PC-9 (cell line): ENCODE data around the gene LIME1. TPM values are rescaled to one million over a fixed set of nuclear protein-coding genes. Genes with fewer than 3 reads are reported as not detected.
A peak's percentile ranks its signal among the peaks of the same experiment; 100 is the strongest.

Source experiments
- BruUV-seq: library from RNA; stranded (reverse); fragments of 400-500 nt; replicated peaks from 2 replicates; lab custom pipeline; 2021; lab: Mats Ljungman, UMichigan
- CTCF ChIA-PET: fragments of 300-600 bp; sonication (Branson Sonifier 250); formaldehyde crosslinking; loops from one replicate; lab custom pipeline; 2022; ENCODE audit warnings: antibody characterized with exemption; lab: Charles Lee
- POLR2A ChIA-PET: fragments of 300-600 bp; sonication (Branson Sonifier 250); formaldehyde crosslinking; loops from one replicate; lab custom pipeline; 2022; ENCODE audit warnings: antibody characterized with exemption; ENCODE audit not compliant: unreplicated experiment; lab: Charles Lee
- DNase-seq, 2 experiments: peaks; one replicate each; pipeline versions ENCODE4 v3.0.0 to v3.0.0-alpha.2; 2015 to 2022; ENCODE audit warnings: mixed read lengths in 1 of 2
- H2AFZ ChIP-seq: fragments of 200-600 bp; sonication (generic); 2 replicates; pipeline ENCODE4 v1.8.1; 2017; ENCODE audit warnings: antibody characterized with exemption
- H3F3A ChIP-seq: fragments of 200-600 bp; sonication (generic); 2 replicates; pipeline ENCODE4 v1.8.1; 2017; ENCODE audit warnings: antibody characterized with exemption, mild to moderate bottlenecking, low read depth; ENCODE audit not compliant: insufficient read depth
- H3K27ac ChIP-seq: fragments of 200-600 bp; sonication (generic); 2 replicates; pipeline ENCODE4 v1.6.1; 2016; ENCODE audit warnings: mixed run types
- H3K27me3 ChIP-seq: fragments of 200-600 bp; sonication (generic); 2 replicates; pipeline ENCODE4 v1.6.1; 2016; ENCODE audit warnings: low read depth, mixed run types; ENCODE audit not compliant: insufficient read depth
- H3K36me3 ChIP-seq: fragments of 200-600 bp; sonication (generic); 2 replicates; pipeline ENCODE4 v1.6.1; 2016; ENCODE audit warnings: low read depth, mixed run types
- H3K4me1 ChIP-seq: fragments of 200-600 bp; sonication (generic); replicated peaks from 2 replicates; pipeline ENCODE4 v1.6.1; 2016; ENCODE audit warnings: mixed run types; ENCODE audit not compliant: insufficient read depth
- H3K4me2 ChIP-seq: fragments of 200-600 bp; sonication (generic); 2 replicates; pipeline ENCODE4 v1.6.1; 2017; ENCODE audit warnings: mixed run types
- H3K4me3 ChIP-seq: fragments of 200-600 bp; sonication (generic); 2 replicates; pipeline ENCODE4 v1.6.1; 2016; ENCODE audit warnings: mixed run types
- H3K79me2 ChIP-seq: fragments of 200-600 bp; sonication (generic); 2 replicates; pipeline ENCODE4 v1.6.1; 2017; ENCODE audit warnings: low read depth, mixed run types
- H3K9me2 ChIP-seq: fragments of 200-600 bp; sonication (generic); 2 replicates; pipeline ENCODE4 v1.8.1; 2017; ENCODE audit warnings: mild to moderate bottlenecking; ENCODE audit not compliant: insufficient read depth
- H3K9me3 ChIP-seq: fragments of 200-600 bp; sonication (generic); 2 replicates; pipeline ENCODE4 v1.8.1; 2016; ENCODE audit warnings: low read depth; ENCODE audit not compliant: insufficient read depth
- H4K20me1 ChIP-seq: fragments of 200-600 bp; sonication (generic); 2 replicates; pipeline ENCODE4 v1.8.1; 2017; ENCODE audit not compliant: insufficient read depth
- CTCF ChIP-seq: fragments of 200-600 bp; sonication (generic); conservative IDR thresholded peaks from 2 replicates; pipeline ENCODE4 v1.6.1; 2017; ENCODE audit warnings: mixed run types, antibody characterized with exemption, mild to moderate bottlenecking, moderate library complexity
- EZH2 ChIP-seq: fragments of 200-600 bp; sonication (generic); IDR thresholded peaks from 2 replicates; pipeline ENCODE4 v1.8.0; 2017; ENCODE audit warnings: antibody characterized with exemption, low read depth
- intact Hi-C: fragments of 100-400 bp; cut with micrococcal nuclease; formaldehyde crosslinking; loops from one replicate; pipeline ENCODE4 v1.10.0; 2022; ENCODE audit not compliant: unreplicated experiment
- total RNA-seq: library from RNA; stranded (reverse); gene quantifications from 2 replicates; pipeline ENCODE4 v1.2.3, GENCODE V29; 2021

LIME1 gene
- total RNA-seq, 1 experiment from 2014 or later = 18.7 TPM

- Histone ChIP-seq H3K36me3 (peaks cover 41% of the 10 kb centered on the region), H3K4me1 (peaks cover 18% of the 10 kb centered on the region), H3K4me3 (peak within 1 kb of the TSS; percentile 96), H3K27me3 (no peaks in the 10 kb centered on the region), H3K27ac (peak within 1 kb of the TSS; percentile 37), H3K79me2 (peaks cover 74% of the 10 kb centered on the region), H3F3A (peaks cover 9% of the 10 kb centered on the region; the same call in 1 of the 2 replicates), H3K9me3 (no peaks in the 10 kb centered on the region), H4K20me1 (peaks cover 12% of the 10 kb centered on the region; the same call in 1 of the 2 replicates), H2AFZ (peak within 1 kb of the TSS; percentile 85), H3K4me2 (peak within 1 kb of the TSS; percentile 97), H3K9me2 (no peaks in the 10 kb centered on the region)
- intact Hi-C loops = loop anchor here (1.0 to 5.0 kb wide), 5 partner anchors 23 to 265 kb away; partner anchors contain the start of gene UCKL1
- CTCF ChIA-PET = interaction anchor here (0.7 to 1.2 kb wide), 3 partner anchors 38 to 188 kb away, joined by 3 to 6 read pairs (median 3); partner anchors contain the start of gene TPD52L2
- POLR2A ChIA-PET = interaction anchor here (0.5 to 1.4 kb wide), 10 partner anchors 9 to 488 kb away, joined by 3 to 11 read pairs (median 6); partner anchors contain the start of genes TPD52L2 and UCKL1
- TF ChIP-seq CTCF (no peak), EZH2 (no peak)
- no TSS peak for BruUV-seq
- DNase-seq = peak; percentile 67 to 91
These were observed 28.7 kb upstream of the LIME1 start, which contains the start of the genes ARFRP1 and ZGPAT for GRCh38 chr20:63707558-63708300. TSS of gene ARFRP1 (minus strand) at chr20:63707976. CDS start at chr20:63707091, 885 bp downstream. TSS of gene ZGPAT (plus strand) at chr20:63708039. CDS start at chr20:63708581, 542 bp downstream.

GRCh38 chr20:63708301-63709148, 27.9 kb upstream of the LIME1 start:
- BruUV-seq = no TSS peak
- Histone ChIP-seq H3K4me2 (peak overlapping the region; percentile 97), H3F3A (peaks cover under 1% of the 10 kb centered on the region; the same call in 1 of the 2 replicates), H2AFZ (peak overlapping the region; percentile 31; the same call in 1 of the 2 replicates), H4K20me1 (peaks cover 17% of the 10 kb centered on the region; the same call in 1 of the 2 replicates), H3K27ac (no peak overlapping the region), H3K9me2 (no peaks in the 10 kb centered on the region), H3K9me3 (no peaks in the 10 kb centered on the region), H3K79me2 (peaks cover 82% of the 10 kb centered on the region), H3K4me1 (peaks cover 18% of the 10 kb centered on the region), H3K27me3 (no peaks in the 10 kb centered on the region), H3K36me3 (peaks cover 47% of the 10 kb centered on the region), H3K4me3 (peak overlapping the region; percentile 96)
- peak in 1 of 2 experiments; percentile 33 for DNase-seq
- POLR2A ChIA-PET = interaction anchor here (0.5 to 1.4 kb wide), 9 partner anchors 10 to 488 kb away, joined by 3 to 11 read pairs (median 7); partner anchors contain the start of genes TPD52L2 and UCKL1
- TF ChIP-seq CTCF (no peak), EZH2 (no peak)
- CTCF ChIA-PET = interaction anchor here (0.6 to 1.2 kb wide), 2 partner anchors 30 to 157 kb away, joined by 3 to 6 read pairs; partner anchors contain the start of gene TPD52L2
- intact Hi-C loops = loop anchor here (5.0 kb wide), 1 partner anchor 264 kb away; no protein-coding TSS in a partner anchor
